Gastrocnemius medialis (tissue), 4 donors: ENCODE measurements around the gene NCKAP1.
A peak's percentile ranks its signal among the peaks of the same experiment; 100 is the strongest.

Experiments
- POLR2A ChIP-seq, 2 donors: fragments of 450-650 bp; IDR thresholded peaks; one replicate each; pipeline ENCODE4 v1.6.1; 2017; ENCODE audit warnings: antibody characterized with exemption in 2 of 2, mild to moderate bottlenecking in 2 of 2, moderate library complexity in 2 of 2
- TF ChIP-seq, protein P1 (sequence below), 5 experiments: fragments of 450-650 bp in 3 of 5; fragments of 200-600 bp in 2 of 5; sonication (generic) in 2 of 5; IDR thresholded peaks in 4 of 5; conservative IDR thresholded peaks in 1 of 5; 1 replicate in 4 of 5; 2 replicates in 1 of 5; pipeline ENCODE4 v1.5.1; 2016 to 2019; ENCODE audit warnings: antibody characterized with exemption in 5 of 5, mild to moderate bottlenecking in 3 of 5, moderate library complexity in 3 of 5

DNA sequence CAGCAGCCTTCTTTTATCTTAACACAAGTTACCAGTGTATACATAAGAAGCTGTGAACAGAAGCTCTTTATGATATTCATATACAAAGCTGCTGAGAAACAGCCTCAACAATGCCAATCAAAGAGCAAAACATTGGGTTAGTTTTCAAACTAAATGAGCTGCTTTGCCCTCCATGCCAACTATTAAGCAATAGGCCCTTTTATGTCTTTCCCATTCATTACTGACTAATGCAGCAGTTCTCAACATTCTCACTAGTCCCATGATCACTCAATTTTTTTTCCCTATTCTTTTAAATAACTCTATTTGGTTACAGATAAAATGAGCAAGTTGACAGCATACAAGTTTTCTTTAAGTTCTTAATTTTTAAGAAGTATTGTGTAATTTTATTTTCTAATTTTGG, 114.0 kb downstream of the NCKAP1 start:
- TF ChIP-seq, protein P1, sequence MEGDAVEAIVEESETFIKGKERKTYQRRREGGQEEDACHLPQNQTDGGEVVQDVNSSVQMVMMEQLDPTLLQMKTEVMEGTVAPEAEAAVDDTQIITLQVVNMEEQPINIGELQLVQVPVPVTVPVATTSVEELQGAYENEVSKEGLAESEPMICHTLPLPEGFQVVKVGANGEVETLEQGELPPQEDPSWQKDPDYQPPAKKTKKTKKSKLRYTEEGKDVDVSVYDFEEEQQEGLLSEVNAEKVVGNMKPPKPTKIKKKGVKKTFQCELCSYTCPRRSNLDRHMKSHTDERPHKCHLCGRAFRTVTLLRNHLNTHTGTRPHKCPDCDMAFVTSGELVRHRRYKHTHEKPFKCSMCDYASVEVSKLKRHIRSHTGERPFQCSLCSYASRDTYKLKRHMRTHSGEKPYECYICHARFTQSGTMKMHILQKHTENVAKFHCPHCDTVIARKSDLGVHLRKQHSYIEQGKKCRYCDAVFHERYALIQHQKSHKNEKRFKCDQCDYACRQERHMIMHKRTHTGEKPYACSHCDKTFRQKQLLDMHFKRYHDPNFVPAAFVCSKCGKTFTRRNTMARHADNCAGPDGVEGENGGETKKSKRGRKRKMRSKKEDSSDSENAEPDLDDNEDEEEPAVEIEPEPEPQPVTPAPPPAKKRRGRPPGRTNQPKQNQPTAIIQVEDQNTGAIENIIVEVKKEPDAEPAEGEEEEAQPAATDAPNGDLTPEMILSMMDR (IDR thresholded peaks at IDR 0.05 in 4 of 5, conservative IDR thresholded peaks at IDR 0.05 in 1 of 5) = peak in 1 of 5 experiments; percentile 11
- TF ChIP-seq POLR2A (IDR thresholded peaks at IDR 0.05) = no peak
